Glutamatergic neuron (in vitro differentiated cells): ENCODE measurements around the gene RAB13. TPM values are rescaled to one million over a fixed set of nuclear protein-coding genes. Genes with fewer than 3 reads are reported as not detected.

Source experiments
- DNase-seq: peaks from one replicate; pipeline ENCODE4 v3.0.0; 2022
- H3K27ac Mint-ChIP-seq: one replicate; pipeline ENCODE4 v1.8.0; 2020; ENCODE audit warnings: mild to moderate bottlenecking, mixed read lengths, inconsistent platforms; ENCODE audit not compliant: unreplicated experiment
- H3K27me3 Mint-ChIP-seq: one replicate; pipeline ENCODE4 v1.8.0; 2020; ENCODE audit warnings: mild to moderate bottlenecking, moderate library complexity, mixed read lengths, inconsistent platforms; ENCODE audit not compliant: unreplicated experiment
- H3K36me3 Mint-ChIP-seq: one replicate; pipeline ENCODE4 v1.8.0; 2020; ENCODE audit warnings: mild to moderate bottlenecking, mixed read lengths, inconsistent platforms; ENCODE audit not compliant: unreplicated experiment
- H3K4me1 Mint-ChIP-seq: one replicate; pipeline ENCODE4 v1.8.0; 2020; ENCODE audit warnings: mild to moderate bottlenecking, low read depth, mixed read lengths, inconsistent platforms; ENCODE audit not compliant: unreplicated experiment
- H3K4me3 Mint-ChIP-seq: one replicate; pipeline ENCODE4 v1.8.0; 2020; ENCODE audit warnings: mild to moderate bottlenecking, mixed read lengths, inconsistent platforms; ENCODE audit not compliant: unreplicated experiment
- H3K9me3 Mint-ChIP-seq: one replicate; pipeline ENCODE4 v1.8.0; 2020; ENCODE audit warnings: mild to moderate bottlenecking, moderate library complexity, mixed read lengths, inconsistent platforms; ENCODE audit not compliant: unreplicated experiment
- CTCF ChIP-seq: fragments of 200-600 bp; sonication (generic); IDR thresholded peaks from one replicate; pipeline ENCODE4 v1.5.0; 2021; ENCODE audit not compliant: partially characterized antibody, unreplicated experiment
- total RNA-seq: library from RNA; stranded (reverse); fragmentation: NEBNext Ultra II Directional; extraction: Animal tissue kit (Norgen Biotek cat#: 25700); gene quantifications from one replicate; pipeline ENCODE4 v1.2.1, GENCODE V29; 2021; ENCODE audit not compliant: unreplicated experiment

RAB13 gene
- total RNA-seq, 1 donor from 2014 or later: 29.9 TPM

GRCh38 chr1:153991806-153992205 lies 5.7 kb upstream of the RAB13 start:
- Mint-ChIP-seq H3K36me3 (no peaks in the 10 kb centered on the region), H3K4me1 (peaks cover 9% of the 10 kb centered on the region), H3K27me3 (peaks cover 4% of the 10 kb centered on the region), H3K27ac (no peak overlapping the region), H3K4me3 (peak overlapping the region; percentile 93), H3K9me3 (peaks cover 6% of the 10 kb centered on the region)
- TF ChIP-seq CTCF: no peak
- DNase-seq: no peak

- Mint-ChIP-seq H3K27ac (peak overlapping the region; percentile 94), H3K4me1 (peaks cover 13% of the 10 kb centered on the region), H3K9me3 (peaks cover 6% of the 10 kb centered on the region), H3K4me3 (peak overlapping the region; percentile 93), H3K36me3 (no peaks in the 10 kb centered on the region), H3K27me3 (peaks cover 7% of the 10 kb centered on the region)
- DNase-seq: no peak
- no peak for TF ChIP-seq CTCF
These were observed 5.1 kb upstream of the RAB13 start for GRCh38 chr1:153991151-153991630.

- no peak for TF ChIP-seq CTCF
- Mint-ChIP-seq H3K36me3 (no peaks in the 10 kb centered on the region), H3K27ac (peak within 1 kb of the TSS; percentile 94), H3K4me3 (peak within 1 kb of the TSS; percentile 93), H3K9me3 (peaks cover 6% of the 10 kb centered on the region), H3K4me1 (peaks cover 17% of the 10 kb centered on the region), H3K27me3 (peaks cover 10% of the 10 kb centered on the region)
- DNase-seq: peak; percentile 68
These were observed 4.5 kb upstream of the RAB13 start, which contains the start of gene RPS27 for GRCh38 chr1:153990468-153991150. Gene RPS27, plus strand, starts transcription at chr1:153990762. Its CDS starts 35 bp downstream, at chr1:153990797.

GRCh38 chr1:153987621-153988020 lies 1.5 kb upstream of the RAB13 start:
- Mint-ChIP-seq H3K9me3 (peaks cover 8% of the 10 kb centered on the region), H3K4me3 (no peak overlapping the region), H3K36me3 (no peaks in the 10 kb centered on the region), H3K27me3 (peaks cover 10% of the 10 kb centered on the region), H3K4me1 (peaks cover 21% of the 10 kb centered on the region), H3K27ac (no peak overlapping the region)
- no peak for TF ChIP-seq CTCF
- DNase-seq: no peak

- Mint-ChIP-seq H3K4me3 (peak overlapping the region; percentile 94), H3K27me3 (peaks cover 8% of the 10 kb centered on the region), H3K36me3 (no peaks in the 10 kb centered on the region), H3K4me1 (peaks cover 15% of the 10 kb centered on the region), H3K9me3 (peaks cover 4% of the 10 kb centered on the region), H3K27ac (no peak overlapping the region)
- TF ChIP-seq CTCF: no peak
- no peak for DNase-seq
These were observed 712 bp downstream of the RAB13 start for GRCh38 chr1:153985341-153985912.
